BLaER1 (cell line): ENCODE measurements around the gene NR4A3.
"Not testable (repeated sequence)": the region's sequence is repeated elsewhere in the genome, so short reads cannot be mapped to it uniquely, and the experiment has no call there.

Source experiments
- H3K27ac ChIP-seq: shearing (Covaris generic); formaldehyde crosslinking; 2 replicates; pipeline ENCODE4 v1.8.1; 2022
- H3K27me3 ChIP-seq: shearing (Covaris generic); formaldehyde crosslinking; 2 replicates; pipeline ENCODE4 v1.8.1; 2022
- H3K36me3 ChIP-seq: shearing (Covaris generic); formaldehyde crosslinking; 2 replicates; pipeline ENCODE4 v1.8.1; 2022
- H3K4me1 ChIP-seq: shearing (Covaris generic); formaldehyde crosslinking; 2 replicates; pipeline ENCODE4 v1.8.1; 2022
- H3K4me2 ChIP-seq: shearing (Covaris generic); formaldehyde crosslinking; 2 replicates; pipeline ENCODE4 v1.8.1; 2022
- H3K4me3 ChIP-seq: shearing (Covaris generic); formaldehyde crosslinking; 2 replicates; pipeline ENCODE4 v1.8.1; 2022
- H3K9ac ChIP-seq: shearing (Covaris generic); formaldehyde crosslinking; 2 replicates; pipeline ENCODE4 v1.8.1; 2022
- H3K9me3 ChIP-seq: shearing (Covaris generic); formaldehyde crosslinking; 2 replicates; pipeline ENCODE4 v1.8.1; 2022
- H4K20me1 ChIP-seq: shearing (Covaris generic); formaldehyde crosslinking; 2 replicates; pipeline ENCODE4 v1.8.1; 2022
- Cebpa-rat ChIP-seq: shearing (Covaris generic); IDR thresholded peaks from 2 replicates; pipeline ENCODE4 v1.8.1; 2022

Gene NR4A3

GRCh38 chr9:99850736-99851499 lies 29.2 kb downstream of the NR4A3 start:
- Histone ChIP-seq H3K36me3 (no peaks in the 10 kb centered on the region), H4K20me1 (no peaks in the 10 kb centered on the region), H3K9me3 (no peaks in the 10 kb centered on the region), H3K4me3 (no peak overlapping the region), H3K27ac (no peak overlapping the region), H3K27me3 (no peaks in the 10 kb centered on the region), H3K4me1 (peaks cover 17% of the 10 kb centered on the region), H3K4me2 (peak overlapping the region; percentile 53), H3K9ac (no peak overlapping the region)
- no peak for TF ChIP-seq Cebpa-rat

GRCh38 chr9:99851500-99851822 lies 29.8 kb downstream of the NR4A3 start:
- Histone ChIP-seq H4K20me1 (no peaks in the 10 kb centered on the region), H3K36me3 (no peaks in the 10 kb centered on the region), H3K4me2 (peak overlapping the region; percentile 53), H3K4me1 (peaks cover 17% of the 10 kb centered on the region), H3K9ac (no peak overlapping the region), H3K27me3 (no peaks in the 10 kb centered on the region), H3K27ac (no peak overlapping the region), H3K9me3 (no peaks in the 10 kb centered on the region), H3K4me3 (no peak overlapping the region)
- no peak for TF ChIP-seq Cebpa-rat

GRCh38 chr9:99852617-99853016 lies 30.9 kb downstream of the NR4A3 start:
- H4K20me1 ChIP-seq = no peaks in the 10 kb centered on the region
- no peaks in the 10 kb centered on the region for H3K9me3 ChIP-seq
- no peak for TF ChIP-seq Cebpa-rat
- no peak overlapping the region for H3K4me2 ChIP-seq
- no peaks in the 10 kb centered on the region for H3K36me3 ChIP-seq
- H3K4me3 ChIP-seq = no peak overlapping the region
- H3K27ac ChIP-seq = no peak overlapping the region
- no peaks in the 10 kb centered on the region for H3K27me3 ChIP-seq
- H3K9ac ChIP-seq = no peak overlapping the region
- H3K4me1 ChIP-seq = peaks cover 17% of the 10 kb centered on the region

GRCh38 chr9:99855467-99856176 lies 33.9 kb downstream of the NR4A3 start:
- Histone ChIP-seq H3K9me3 (no peaks in the 10 kb centered on the region), H3K27ac (no peak overlapping the region), H3K36me3 (no peaks in the 10 kb centered on the region), H3K4me2 (no peak overlapping the region), H4K20me1 (no peaks in the 10 kb centered on the region), H3K9ac (no peak overlapping the region), H3K4me1 (peaks cover 15% of the 10 kb centered on the region), H3K4me3 (no peak overlapping the region), H3K27me3 (no peaks in the 10 kb centered on the region)
- no peak for TF ChIP-seq Cebpa-rat

GRCh38 chr9:99857576-99857975 lies 35.9 kb downstream of the NR4A3 start:
- H4K20me1 ChIP-seq, H3K4me1 ChIP-seq, H3K9ac ChIP-seq, H3K27me3 ChIP-seq, H3K4me3 ChIP-seq, H3K4me2 ChIP-seq, H3K9me3 ChIP-seq, H3K27ac ChIP-seq, H3K36me3 ChIP-seq: not testable (repeated sequence)

- Histone ChIP-seq H3K4me3 (no peak overlapping the region), H3K9me3 (no peaks in the 10 kb centered on the region), H4K20me1 (no peaks in the 10 kb centered on the region), H3K4me2 (no peak overlapping the region), H3K27ac (no peak overlapping the region), H3K9ac (no peak overlapping the region), H3K27me3 (no peaks in the 10 kb centered on the region), H3K4me1 (peaks cover 8% of the 10 kb centered on the region), H3K36me3 (no peaks in the 10 kb centered on the region)
- TF ChIP-seq Cebpa-rat = no peak
Observed at GRCh38 chr9:99858087-99858486, 36.4 kb downstream of the NR4A3 start.

GRCh38 chr9:99859243-99859980 lies 37.7 kb downstream of the NR4A3 start:
- Histone ChIP-seq H3K36me3 (no peaks in the 10 kb centered on the region), H3K27ac (no peak overlapping the region), H3K4me2 (no peak overlapping the region), H3K27me3 (no peaks in the 10 kb centered on the region), H3K4me3 (no peak overlapping the region), H4K20me1 (no peaks in the 10 kb centered on the region), H3K9me3 (no peaks in the 10 kb centered on the region), H3K4me1 (peaks cover 8% of the 10 kb centered on the region), H3K9ac (no peak overlapping the region)
- TF ChIP-seq Cebpa-rat = no peak

GRCh38 chr9:99860266-99860665 lies 38.6 kb downstream of the NR4A3 start:
- H3K27ac ChIP-seq = no peak overlapping the region
- H3K9ac ChIP-seq = no peak overlapping the region
- H3K36me3 ChIP-seq = no peaks in the 10 kb centered on the region
- no peak for TF ChIP-seq Cebpa-rat
- H3K4me1 ChIP-seq = peaks cover 8% of the 10 kb centered on the region
- no peak overlapping the region for H3K4me3 ChIP-seq
- no peaks in the 10 kb centered on the region for H3K27me3 ChIP-seq
- no peaks in the 10 kb centered on the region for H4K20me1 ChIP-seq
- H3K4me2 ChIP-seq = no peak overlapping the region
- no peaks in the 10 kb centered on the region for H3K9me3 ChIP-seq

- Histone ChIP-seq H3K27ac (no peak overlapping the region), H3K27me3 (no peaks in the 10 kb centered on the region), H3K4me1 (peaks cover 8% of the 10 kb centered on the region), H3K9me3 (no peaks in the 10 kb centered on the region), H3K36me3 (no peaks in the 10 kb centered on the region), H4K20me1 (no peaks in the 10 kb centered on the region), H3K9ac (no peak overlapping the region), H3K4me3 (no peak overlapping the region), H3K4me2 (no peak overlapping the region)
- TF ChIP-seq Cebpa-rat = no peak
Observed at GRCh38 chr9:99863955-99864354, 42.3 kb downstream of the NR4A3 start.

- Histone ChIP-seq H3K9ac (no peak overlapping the region), H4K20me1 (no peaks in the 10 kb centered on the region), H3K27ac (no peak overlapping the region), H3K27me3 (no peaks in the 10 kb centered on the region), H3K9me3 (no peaks in the 10 kb centered on the region), H3K4me2 (no peak overlapping the region), H3K36me3 (no peaks in the 10 kb centered on the region), H3K4me1 (peaks cover 4% of the 10 kb centered on the region), H3K4me3 (no peak overlapping the region)
- TF ChIP-seq Cebpa-rat = no peak
Observed at GRCh38 chr9:99866398-99866797, 44.7 kb downstream of the NR4A3 start.
